GM18511 (cell line): ENCODE results near the gene EPHA1.
A peak's percentile ranks its signal among the peaks of the same experiment; 100 is the strongest.

Source experiments
- ATAC-seq: cut with Tn5 transposase; IDR thresholded peaks from one replicate; pipeline ENCODE4 v1.9.1; 2021; ENCODE audit warnings: mild to moderate bottlenecking, moderate library complexity; ENCODE audit not compliant: unreplicated experiment

EPHA1 gene

GRCh38 chr7:143390104-143390772 lies 18.4 kb downstream of the EPHA1 start:
- no peak for ATAC-seq

- no peak for ATAC-seq
Observed at GRCh38 chr7:143389316-143390103, 19.1 kb downstream of the EPHA1 start.

GRCh38 chr7:143388491-143389101 lies 20.1 kb downstream of the EPHA1 start:
- no peak for ATAC-seq

- ATAC-seq, result no peak
Observed at GRCh38 chr7:143388051-143388450, 20.6 kb downstream of the EPHA1 start.

- ATAC-seq, result no peak
Observed at GRCh38 chr7:143387156-143387975, 21.3 kb downstream of the EPHA1 start.

GRCh38 chr7:143385891-143386781 lies 22.5 kb downstream of the EPHA1 start:
- ATAC-seq, result no peak

- ATAC-seq, result no peak
Observed at GRCh38 chr7:143384661-143385631, 23.7 kb downstream of the EPHA1 start.

GRCh38 chr7:143384148-143384547 lies 24.5 kb downstream of the EPHA1 start:
- ATAC-seq, result no peak

GRCh38 chr7:143383642-143383957 lies 25.1 kb downstream of the EPHA1 start:
- no peak for ATAC-seq

GRCh38 chr7:143382791-143383641 lies 25.6 kb downstream of the EPHA1 start:
- no peak for ATAC-seq

GRCh38 chr7:143382126-143382790 lies 26.4 kb downstream of the EPHA1 start:
- ATAC-seq, result no peak

GRCh38 chr7:143381427-143382125 lies 27.1 kb downstream of the EPHA1 start:
- ATAC-seq, result peak; percentile 17

GRCh38 chr7:143380646-143381426 lies 27.8 kb downstream of the EPHA1 start, which contains the start of gene ZYX:
Gene ZYX, plus strand, starts transcription at chr7:143381345. Its CDS starts 227 bp downstream, at chr7:143381572.
- peak; percentile 80 for ATAC-seq

GRCh38 chr7:143380260-143380645 lies 28.4 kb downstream of the EPHA1 start:
- peak; percentile 72 for ATAC-seq

- peak; percentile 1 for ATAC-seq
Observed at GRCh38 chr7:143379611-143380259, 28.9 kb downstream of the EPHA1 start.

GRCh38 chr7:143376396-143376795 lies 32.3 kb downstream of the EPHA1 start:
- no peak for ATAC-seq
